ENCODE results near the gene ASCC1. TPM values are rescaled to one million over a fixed set of nuclear protein-coding genes. Genes with fewer than 3 reads are reported as not detected.

The ASCC1 gene
- total RNA-seq, 4 donors from 2014 or later, result 18.7 to 28.4 (median 24.7) TPM

DNA sequence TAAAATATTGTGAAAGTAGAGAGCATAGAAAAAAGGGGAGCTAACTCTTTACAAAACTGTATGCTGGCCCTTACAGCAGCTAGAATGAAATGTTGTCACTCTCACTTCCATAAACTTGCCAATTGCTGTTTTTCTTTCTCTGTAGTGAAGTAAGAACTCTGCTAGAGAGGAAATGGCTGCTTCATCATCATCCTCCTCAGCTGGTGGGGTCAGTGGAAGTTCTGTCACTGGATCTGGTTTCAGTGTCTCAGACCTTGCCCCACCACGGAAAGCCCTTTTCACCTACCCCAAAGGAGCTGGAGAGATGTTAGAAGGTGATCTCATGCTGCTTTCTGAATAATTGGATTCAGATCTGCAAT lies 7.6 kb upstream of the ASCC1 start:
- H3K36me3 ChIP-seq, result peaks cover 0 to 73% (median 8%) of the 10 kb centered on the region in 3 donors

GRCh38 chr10:72221278-72221677 lies 5.2 kb upstream of the ASCC1 start:
- Histone ChIP-seq H3K36me3 (peaks cover 0 to 58% (median 8%) of the 10 kb centered on the region in 3 donors), H3K27ac (peak overlapping the region in 2 of 4 donors; percentile 19 to 98), H3K4me1 (peaks cover 19 to 77% (median 40%) of the 10 kb centered on the region in 3 donors), H3K4me3 (no peak overlapping the region), H3K9me3 (no peaks in the 10 kb centered on the region), H3K27me3 (no peaks in the 10 kb centered on the region)
- DNase-seq, result no peak
- intact Hi-C loops (cut with DNase I), result loop anchor here (5.0 kb wide), 1 partner anchor 174 kb away; no protein-coding TSS in a partner anchor
- 100% methylated on average over 1 of the region's 1 CpG for WGBS, 2 donors
- no peak for TF ChIP-seq CTCF (IDR thresholded peaks at IDR 0.05)
- no peak for TF ChIP-seq POLR2A (IDR thresholded peaks at IDR 0.05)

More for the DNA sequence above, 7.6 kb upstream of the ASCC1 start:
- intact Hi-C loops (cut with DNase I), result loop anchor here (5.0 kb wide), 1 partner anchor 176 kb away; no protein-coding TSS in a partner anchor
- Histone ChIP-seq H3K27ac (peak overlapping the region; percentile 38 to 89 (median 82)), H3K4me1 (peaks cover 9 to 73% (median 25%) of the 10 kb centered on the region in 3 donors), H3K27me3 (no peaks in the 10 kb centered on the region), H3K9me3 (no peaks in the 10 kb centered on the region), H3K4me3 (no peak overlapping the region)
- DNase-seq, result no peak
- TF ChIP-seq POLR2A (IDR thresholded peaks at IDR 0.05) (peak in 1 of 4 donors; percentile 23), CTCF (IDR thresholded peaks at IDR 0.05) (no peak)
- 40 to 50% methylated on average over 1 of the region's 1 CpG for WGBS, 2 donors

DNA sequence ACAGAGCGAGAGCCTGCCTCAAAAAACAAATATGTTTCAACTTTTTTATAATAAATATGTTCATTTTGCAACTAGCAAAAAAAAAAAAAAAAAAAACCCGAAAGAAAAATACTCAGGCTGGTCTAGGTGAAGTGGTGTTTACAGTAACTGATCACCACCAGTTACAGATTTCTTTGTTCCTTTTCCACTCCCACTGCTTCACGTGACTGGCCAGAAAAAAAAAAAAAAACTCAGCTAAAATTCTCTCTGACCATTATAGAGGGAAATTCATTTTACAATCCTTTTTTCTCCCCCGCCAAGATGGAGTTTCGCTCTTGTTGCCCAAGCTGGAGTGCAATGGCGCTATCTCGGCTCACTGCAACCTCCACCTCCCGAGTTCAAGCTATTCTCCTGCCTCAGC lies 4.6 kb upstream of the ASCC1 start:
- TF ChIP-seq CTCF (IDR thresholded peaks at IDR 0.05) (no peak), POLR2A (IDR thresholded peaks at IDR 0.05) (no peak)

DNA sequence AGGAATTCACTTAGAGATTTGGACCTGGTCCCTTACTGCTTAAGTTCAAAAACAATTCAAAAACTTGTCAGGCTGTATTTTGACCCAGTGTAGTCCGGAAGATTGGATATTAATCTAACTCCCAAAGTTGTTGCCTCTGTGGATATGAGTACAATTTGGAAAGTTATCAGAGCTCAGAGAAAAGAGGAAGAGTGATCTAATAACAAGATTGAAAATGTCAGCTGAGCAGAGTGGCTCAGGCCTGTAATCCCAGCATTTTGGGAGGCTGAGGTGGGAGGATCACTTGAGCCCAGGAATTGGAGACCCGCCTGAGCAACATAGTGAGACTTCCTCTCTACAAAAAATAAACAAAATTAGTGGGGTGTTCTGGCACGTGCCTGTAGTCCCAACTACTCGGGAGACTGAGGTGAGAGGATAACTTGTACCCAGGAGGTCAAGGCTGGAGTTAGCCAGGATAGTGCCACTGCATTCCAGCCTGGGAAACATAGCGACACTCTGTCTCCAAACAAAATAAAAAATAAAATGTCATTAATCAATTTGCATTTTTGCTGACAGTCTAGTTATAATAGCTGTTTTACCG lies 3.2 kb upstream of the ASCC1 start:
- intact Hi-C loops (cut with DNase I), result no loop called here
- 57 to 62% methylated on average over 6 of the region's 6 CpGs for WGBS, 2 donors

More for the DNA sequence above, 4.6 kb upstream of the ASCC1 start:
- Histone ChIP-seq H3K9me3 (no peaks in the 10 kb centered on the region), H3K36me3 (peaks cover 0 to 51% (median 8%) of the 10 kb centered on the region in 3 donors), H3K27me3 (no peaks in the 10 kb centered on the region), H3K27ac (peak overlapping the region in 2 of 4 donors; percentile 98 to 99), H3K4me3 (no peak overlapping the region), H3K4me1 (peaks cover 19 to 70% (median 40%) of the 10 kb centered on the region in 3 donors)
- no peak for DNase-seq
- WGBS, 2 donors, result 75 to 77% methylated on average over 8 of the region's 8 CpGs
- intact Hi-C loops (cut with DNase I), result loop anchor here (5.0 kb wide), 1 partner anchor 173 kb away; no protein-coding TSS in a partner anchor

More for the DNA sequence above, 3.2 kb upstream of the ASCC1 start:
- Histone ChIP-seq H3K9me3 (no peaks in the 10 kb centered on the region), H3K27me3 (no peaks in the 10 kb centered on the region), H3K27ac (peak overlapping the region; percentile 26 to 99 (median 91)), H3K36me3 (peaks cover 0 to 38% (median 5%) of the 10 kb centered on the region in 3 donors), H3K4me3 (peak overlapping the region in 1 of 4 donors; percentile 40), H3K4me1 (peaks cover 19 to 69% (median 48%) of the 10 kb centered on the region in 3 donors)
- DNase-seq, result no peak
- TF ChIP-seq POLR2A (IDR thresholded peaks at IDR 0.05) (no peak), CTCF (IDR thresholded peaks at IDR 0.05) (no peak)
